Heart left ventricle (tissue), 16 donors: ENCODE data around the gene GOLGA1. TPM values are rescaled to one million over a fixed set of nuclear protein-coding genes. Genes with fewer than 3 reads are reported as not detected.

Experiments used
- ATAC-seq, 4 donors: fragments of 200-7000 bp; cut with Tn5 transposase; one replicate each; pipeline ENCODE4 v1.9.1; 2020 to 2022; ENCODE audit warnings: moderate library complexity in 4 of 4, mild to moderate bottlenecking in 3 of 4, moderate number of reproducible peaks in 1 of 4
- DNase-seq, 5 donors: peaks; one replicate each; pipeline ENCODE4 v3.0.0-alpha.2; 2020
- H3K27ac ChIP-seq, 12 donors: fragments of 200-600 bp; sonication (generic) in 4 of 12; one replicate each; pipeline versions ENCODE4 v1.5.0 to v1.8.0; 2016 to 2022; ENCODE audit warnings: mild to moderate bottlenecking in 2 of 12
- H3K27me3 ChIP-seq, 9 donors: fragments of 200-600 bp; sonication (generic) in 2 of 9; one replicate each; pipeline versions ENCODE4 v1.5.1 to v1.8.0; 2016 to 2022; ENCODE audit warnings: mild to moderate bottlenecking in 3 of 9
- H3K36me3 ChIP-seq, 9 donors: fragments of 200-600 bp; sonication (generic) in 2 of 9; one replicate each; pipeline versions ENCODE4 v1.5.0 to v1.8.0; 2018 to 2022; ENCODE audit warnings: mild to moderate bottlenecking in 2 of 9
- H3K4me1 ChIP-seq, 12 donors: fragments of 200-600 bp; sonication (generic) in 4 of 12; one replicate each; pipeline versions ENCODE4 v1.5.0 to v1.8.0; 2016 to 2022; ENCODE audit warnings: mild to moderate bottlenecking in 3 of 12
- H3K4me3 ChIP-seq, 12 donors: fragments of 200-600 bp; sonication (generic) in 4 of 12; one replicate each; pipeline versions ENCODE4 v1.5.0 to v1.8.0; 2017 to 2022; ENCODE audit warnings: mild to moderate bottlenecking in 9 of 12, moderate library complexity in 4 of 12
- H3K9me3 ChIP-seq, 12 donors: fragments of 200-600 bp; sonication (generic) in 4 of 12; one replicate each; pipeline versions ENCODE4 v1.5.0 to v1.8.0; 2016 to 2022; ENCODE audit warnings: mild to moderate bottlenecking in 1 of 12
- POLR2A ChIP-seq, 2 donors: fragments of 450-650 bp; IDR thresholded peaks; one replicate each; pipeline ENCODE4 v1.6.1; 2017; ENCODE audit warnings: antibody characterized with exemption in 2 of 2, mild to moderate bottlenecking in 2 of 2, moderate library complexity in 2 of 2
- WGBS, 4 donors: extraction: QIAGEN DNeasy Blood & Tissue Kit in 2 of 4; methylation state at CpG; one replicate each; pipeline versions ENCODE4 v1.1.5 to v1.1.7; 2013 to 2018; 5-methylcytosine and 5-hydroxymethylcytosine counted together
- intact Hi-C, 10 donors: fragments of 100-400 bp; cut with DNase I; formaldehyde crosslinking; loops; one replicate each; pipeline versions ENCODE4 v1.11.1 to v1.14.2; 2022
- polyA plus RNA-seq, 2 donors: library from polyadenylated mRNA; stranded (reverse); fragments of 200-250 nt; gene quantifications; one replicate each; pipeline ENCODE4 v1.2.3, GENCODE V29; 2013
- total RNA-seq, 9 donors: library from RNA; depleted of rRNA in 2 of 9; stranded (reverse); fragments of >200 nt in 2 of 9; fragmentation: NEBNext Ultra II Directional in 3 of 9; extraction: Animal tissue kit (Norgen Biotek cat#: 25700) in 3 of 9; gene quantifications; one replicate each; pipeline versions ENCODE4 v1.1.0 to v1.2.4, GENCODE V29; 2016 to 2023
- TF ChIP-seq, protein P1 (sequence below), 12 donors: fragments of 200-600 bp; sonication (generic) in 4 of 12; IDR thresholded peaks; one replicate each; pipeline versions ENCODE4 v1.5.0 to v1.8.0; 2018 to 2022; ENCODE audit warnings: antibody characterized with exemption in 12 of 12, mild to moderate bottlenecking in 5 of 12
- donor health status: ischemic (EF 13 %, LVEDD 7.1; RV severe dilation, severe dysfunction).
- donor health status: healthy with polysubstance abuse.
- donor health status: DM: no; HTN: yes; CAD: no.
- donor health status: DM: no; HTN: no; CAD: no.
- donor health status: ischemic (EF 25% LVEDD 6.9; RV normal size, moderate dysfunction).
- donor health status: ischemic (EF 25% LVEDD 5.7; RV mildly dilated, moderate dysfunction).
- donor health status: healthy.
- donor health status: DM: yes; HTN: yes; CAD: no.
- donor health status: ischemic (EF 35%, LVEDD 5.7; RV mildly dilated, moderate dysfunction).
- donor health status: nonischemic (EF 11% LVEDD 7.7; RV severe dilation, severe dysfunction).
- donor health status: DM: yes; HTN: yes; CAD: no.
- donor health status: PGD.
- donor health status: ischemic (EF 29% LVEDD 5.4; RV normal size, mild dysfunction).
- donor health status: nonischemic (EF 23%, LVEDD 6.1; RV moderate dilation, normal function).

The GOLGA1 gene
- total and polyA plus RNA-seq, 11 donors, result 5.8 to 22.9 (median 15.4) TPM

GRCh38 chr9:124899845-124900244, 41.0 kb downstream of the GOLGA1 start:
- Histone ChIP-seq H3K36me3 (peaks cover 0 to 76% (median 69%) of the 10 kb centered on the region in 9 donors), H3K4me1 (no peaks in the 10 kb centered on the region), H3K4me3 (no peak overlapping the region), H3K27ac (no peak overlapping the region), H3K9me3 (no peaks in the 10 kb centered on the region), H3K27me3 (no peaks in the 10 kb centered on the region)
- no peak for TF ChIP-seq POLR2A (IDR thresholded peaks at IDR 0.05)
- TF ChIP-seq, protein P1, sequence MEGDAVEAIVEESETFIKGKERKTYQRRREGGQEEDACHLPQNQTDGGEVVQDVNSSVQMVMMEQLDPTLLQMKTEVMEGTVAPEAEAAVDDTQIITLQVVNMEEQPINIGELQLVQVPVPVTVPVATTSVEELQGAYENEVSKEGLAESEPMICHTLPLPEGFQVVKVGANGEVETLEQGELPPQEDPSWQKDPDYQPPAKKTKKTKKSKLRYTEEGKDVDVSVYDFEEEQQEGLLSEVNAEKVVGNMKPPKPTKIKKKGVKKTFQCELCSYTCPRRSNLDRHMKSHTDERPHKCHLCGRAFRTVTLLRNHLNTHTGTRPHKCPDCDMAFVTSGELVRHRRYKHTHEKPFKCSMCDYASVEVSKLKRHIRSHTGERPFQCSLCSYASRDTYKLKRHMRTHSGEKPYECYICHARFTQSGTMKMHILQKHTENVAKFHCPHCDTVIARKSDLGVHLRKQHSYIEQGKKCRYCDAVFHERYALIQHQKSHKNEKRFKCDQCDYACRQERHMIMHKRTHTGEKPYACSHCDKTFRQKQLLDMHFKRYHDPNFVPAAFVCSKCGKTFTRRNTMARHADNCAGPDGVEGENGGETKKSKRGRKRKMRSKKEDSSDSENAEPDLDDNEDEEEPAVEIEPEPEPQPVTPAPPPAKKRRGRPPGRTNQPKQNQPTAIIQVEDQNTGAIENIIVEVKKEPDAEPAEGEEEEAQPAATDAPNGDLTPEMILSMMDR (IDR thresholded peaks at IDR 0.05), result no peak
- WGBS, 4 donors, result 91 to 97% (median 92%) methylated on average over 7 to 9 of the region's 9 CpGs
- intact Hi-C loops, result no loop called here
- ATAC-seq (no peak), DNase-seq (no peak)

DNA sequence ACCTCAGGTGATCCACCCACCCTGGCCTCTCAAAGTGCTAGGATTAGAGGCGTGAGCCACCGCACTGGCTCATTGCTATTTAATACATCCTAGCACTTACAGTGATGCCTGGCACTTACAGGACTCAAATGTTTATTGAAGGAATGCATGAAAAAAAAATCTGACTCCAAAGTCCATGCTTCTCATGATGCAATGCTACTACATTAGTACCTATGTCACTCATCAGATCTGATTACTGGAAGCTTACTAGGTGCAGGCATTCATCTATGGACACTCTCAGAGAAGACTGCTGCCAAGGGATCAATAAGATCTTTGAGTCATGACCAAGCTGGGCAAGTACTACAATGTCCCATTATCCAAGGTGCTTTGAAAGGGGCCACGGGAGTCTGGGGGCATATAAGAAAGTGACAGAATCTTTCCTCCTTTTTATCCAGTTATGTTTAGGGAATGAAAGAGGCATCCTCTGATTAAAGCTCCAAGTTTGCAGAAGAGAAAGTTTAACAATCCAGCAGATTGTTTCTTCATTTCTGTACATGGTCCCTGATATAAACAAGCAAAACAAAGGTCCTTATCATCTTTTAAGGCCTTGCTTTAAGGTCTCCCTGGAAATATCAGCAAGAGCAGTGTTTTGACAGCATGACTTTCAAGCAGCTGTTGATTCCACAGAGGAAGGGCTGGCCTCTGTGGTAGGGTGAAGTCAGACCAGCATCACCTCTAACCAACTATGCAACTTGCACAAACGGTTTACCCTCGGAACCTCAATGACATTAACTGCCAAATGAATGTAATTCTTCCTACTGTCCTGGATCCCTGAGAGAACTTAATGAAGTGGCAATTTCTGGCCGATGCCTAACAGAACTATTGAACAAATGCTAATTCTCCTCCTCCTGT, 43.1 kb downstream of the GOLGA1 start:
- TF ChIP-seq POLR2A (IDR thresholded peaks at IDR 0.05), result no peak
- TF ChIP-seq, protein P1 (IDR thresholded peaks at IDR 0.05), result no peak
- ATAC-seq (no peak), DNase-seq (no peak)
- 85 to 88% (median 86%) methylated on average over 6 of the region's 6 CpGs for WGBS, 4 donors
- no peak overlapping the region for H3K27ac ChIP-seq
- H3K4me1 ChIP-seq, result no peaks in the 10 kb centered on the region
- intact Hi-C loops, result no loop called here
- no peak overlapping the region for H3K4me3 ChIP-seq
- H3K36me3 ChIP-seq, result peaks cover 0 to 75% (median 67%) of the 10 kb centered on the region in 9 donors
- H3K9me3 ChIP-seq, result no peaks in the 10 kb centered on the region
- H3K27me3 ChIP-seq, result no peaks in the 10 kb centered on the region

- TF ChIP-seq POLR2A (IDR thresholded peaks at IDR 0.05), result no peak
- TF ChIP-seq, protein P1 (IDR thresholded peaks at IDR 0.05), result peak in 9 of 12 donors; percentile 5 to 49 (median 43)
- Histone ChIP-seq H3K4me3 (no peak overlapping the region), H3K4me1 (no peaks in the 10 kb centered on the region), H3K27ac (no peak overlapping the region), H3K9me3 (no peaks in the 10 kb centered on the region), H3K36me3 (peaks cover 0 to 89% (median 82%) of the 10 kb centered on the region in 9 donors), H3K27me3 (no peaks in the 10 kb centered on the region)
- DNase-seq (no peak), ATAC-seq (peak in 2 of 4 donors; percentile 36 to 60)
- intact Hi-C loops, result loop anchor here in 2 of 10 donors (1.0 kb wide), 2 partner anchors 120 to 122 kb away; no protein-coding TSS in a partner anchor
Measured at GRCh38 chr9:124894741-124895170, 46.1 kb downstream of the GOLGA1 start.

GRCh38 chr9:124894035-124894740, 46.7 kb downstream of the GOLGA1 start:
- no peaks in the 10 kb centered on the region for H3K9me3 ChIP-seq
- TF ChIP-seq, protein P1 (IDR thresholded peaks at IDR 0.05), result no peak
- no peak overlapping the region for H3K27ac ChIP-seq
- no peak for ATAC-seq
- H3K36me3 ChIP-seq, result peaks cover 0 to 89% (median 82%) of the 10 kb centered on the region in 9 donors
- no peak for DNase-seq
- 83 to 86% (median 85%) methylated on average over 9 of the region's 9 CpGs for WGBS, 4 donors
- intact Hi-C loops, result loop anchor here in 2 of 10 donors (1.0 kb wide), 2 partner anchors 120 to 122 kb away; no protein-coding TSS in a partner anchor
- no peaks in the 10 kb centered on the region for H3K4me1 ChIP-seq
- no peak overlapping the region for H3K4me3 ChIP-seq
- H3K27me3 ChIP-seq, result no peaks in the 10 kb centered on the region
